ENCODE data around the gene CTPS1.

DNA sequence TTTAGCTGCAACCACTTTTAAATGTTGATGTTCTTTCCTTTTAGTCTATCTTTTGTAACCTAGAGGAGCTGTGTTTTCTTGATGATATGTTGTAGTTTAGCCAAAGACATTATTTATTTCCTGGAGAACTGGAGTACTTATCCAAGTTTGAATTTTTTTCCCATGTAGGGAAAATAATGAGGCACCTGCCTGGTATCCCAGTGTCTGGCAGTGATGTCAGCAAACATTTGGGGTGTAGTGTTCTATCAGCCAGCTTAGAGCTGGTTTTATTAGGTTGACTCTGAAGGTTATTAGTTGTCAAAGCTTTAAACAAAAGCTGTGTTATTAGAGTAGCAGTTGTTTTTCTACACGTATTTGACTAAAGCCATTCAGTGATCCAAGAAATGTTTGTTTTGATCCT is 3.2 kb downstream of the CTPS1 start:
- TF ChIP-seq POLR2A (IDR thresholded peaks at IDR 0.05): no peak
- TF ChIP-seq, protein P1, sequence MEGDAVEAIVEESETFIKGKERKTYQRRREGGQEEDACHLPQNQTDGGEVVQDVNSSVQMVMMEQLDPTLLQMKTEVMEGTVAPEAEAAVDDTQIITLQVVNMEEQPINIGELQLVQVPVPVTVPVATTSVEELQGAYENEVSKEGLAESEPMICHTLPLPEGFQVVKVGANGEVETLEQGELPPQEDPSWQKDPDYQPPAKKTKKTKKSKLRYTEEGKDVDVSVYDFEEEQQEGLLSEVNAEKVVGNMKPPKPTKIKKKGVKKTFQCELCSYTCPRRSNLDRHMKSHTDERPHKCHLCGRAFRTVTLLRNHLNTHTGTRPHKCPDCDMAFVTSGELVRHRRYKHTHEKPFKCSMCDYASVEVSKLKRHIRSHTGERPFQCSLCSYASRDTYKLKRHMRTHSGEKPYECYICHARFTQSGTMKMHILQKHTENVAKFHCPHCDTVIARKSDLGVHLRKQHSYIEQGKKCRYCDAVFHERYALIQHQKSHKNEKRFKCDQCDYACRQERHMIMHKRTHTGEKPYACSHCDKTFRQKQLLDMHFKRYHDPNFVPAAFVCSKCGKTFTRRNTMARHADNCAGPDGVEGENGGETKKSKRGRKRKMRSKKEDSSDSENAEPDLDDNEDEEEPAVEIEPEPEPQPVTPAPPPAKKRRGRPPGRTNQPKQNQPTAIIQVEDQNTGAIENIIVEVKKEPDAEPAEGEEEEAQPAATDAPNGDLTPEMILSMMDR (IDR thresholded peaks at IDR 0.05): no peak
